ENCODE results near the gene WDR17.

The WDR17 gene

GRCh38 chr4:176065435-176066291 lies at the start of gene WDR17:
Gene WDR17, plus strand, starts transcription at chr4:176065841. Its CDS starts 45,740 bp downstream, at chr4:176111581.
- peak; percentile 92 for DNase-seq

- DNase-seq = no peak
These were observed 49.0 kb upstream of the WDR17 start for GRCh38 chr4:176016601-176017000.

- no peak for DNase-seq
These were observed 45.1 kb upstream of the WDR17 start for GRCh38 chr4:176020481-176021085.

GRCh38 chr4:176030391-176030790 lies 35.2 kb upstream of the WDR17 start:
- no peak for DNase-seq

- no peak for DNase-seq
These were observed 33.7 kb upstream of the WDR17 start for GRCh38 chr4:176031922-176032321.

- DNase-seq = no peak
These were observed 33.2 kb upstream of the WDR17 start for GRCh38 chr4:176032454-176032853.

- no peak for DNase-seq
These were observed 31.1 kb upstream of the WDR17 start for GRCh38 chr4:176034499-176034898.

- no peak for DNase-seq
These were observed 30.7 kb upstream of the WDR17 start for GRCh38 chr4:176034936-176035335.

GRCh38 chr4:176036585-176037205 lies 28.9 kb upstream of the WDR17 start:
- no peak for DNase-seq

- no peak for DNase-seq
These were observed 26.9 kb upstream of the WDR17 start for GRCh38 chr4:176038789-176039188.

- DNase-seq = no peak
These were observed 23.4 kb upstream of the WDR17 start for GRCh38 chr4:176042195-176042594.

- no peak for DNase-seq
These were observed 21.6 kb upstream of the WDR17 start for GRCh38 chr4:176043838-176044588.

- DNase-seq = no peak
These were observed 21.1 kb upstream of the WDR17 start for GRCh38 chr4:176044589-176044951.

GRCh38 chr4:176048631-176049030 lies 17.0 kb upstream of the WDR17 start:
- DNase-seq = no peak

- no peak for DNase-seq
These were observed 12.9 kb upstream of the WDR17 start for GRCh38 chr4:176052744-176053143.

GRCh38 chr4:176053785-176054184 lies 11.9 kb upstream of the WDR17 start:
- no peak for DNase-seq

GRCh38 chr4:176054942-176055341 lies 10.7 kb upstream of the WDR17 start:
- no peak for DNase-seq

- no peak for DNase-seq
These were observed 1.9 kb upstream of the WDR17 start for GRCh38 chr4:176063718-176064117.

GRCh38 chr4:176064539-176064938 lies 1.1 kb upstream of the WDR17 start:
- no peak for DNase-seq

- no peak for DNase-seq
These were observed 1.1 kb downstream of the WDR17 start for GRCh38 chr4:176066757-176067156.

- no peak for DNase-seq
These were observed 11.9 kb downstream of the WDR17 start for GRCh38 chr4:176077561-176077960.

- peak; percentile 77 for DNase-seq
These were observed 19.1 kb downstream of the WDR17 start for GRCh38 chr4:176084769-176085168.

- no peak for DNase-seq
These were observed 24.5 kb downstream of the WDR17 start for GRCh38 chr4:176090115-176090514.
